NOMO-1 (cell line): Measurements from ENCODE around the gene ANGPTL4.
A peak's percentile ranks its signal among the peaks of the same experiment; 100 is the strongest.
"Not testable (repeated sequence)": the region's sequence is repeated elsewhere in the genome, so short reads cannot be mapped to it uniquely, and the experiment has no call there.

Source experiments
- DNase-seq, 2 experiments: peaks; one replicate each; lab custom pipeline; 2025; ENCODE audit not compliant: unreplicated experiment in 2 of 2; lab: John Stamatoyannopoulos, UW

Gene ANGPTL4

DNA sequence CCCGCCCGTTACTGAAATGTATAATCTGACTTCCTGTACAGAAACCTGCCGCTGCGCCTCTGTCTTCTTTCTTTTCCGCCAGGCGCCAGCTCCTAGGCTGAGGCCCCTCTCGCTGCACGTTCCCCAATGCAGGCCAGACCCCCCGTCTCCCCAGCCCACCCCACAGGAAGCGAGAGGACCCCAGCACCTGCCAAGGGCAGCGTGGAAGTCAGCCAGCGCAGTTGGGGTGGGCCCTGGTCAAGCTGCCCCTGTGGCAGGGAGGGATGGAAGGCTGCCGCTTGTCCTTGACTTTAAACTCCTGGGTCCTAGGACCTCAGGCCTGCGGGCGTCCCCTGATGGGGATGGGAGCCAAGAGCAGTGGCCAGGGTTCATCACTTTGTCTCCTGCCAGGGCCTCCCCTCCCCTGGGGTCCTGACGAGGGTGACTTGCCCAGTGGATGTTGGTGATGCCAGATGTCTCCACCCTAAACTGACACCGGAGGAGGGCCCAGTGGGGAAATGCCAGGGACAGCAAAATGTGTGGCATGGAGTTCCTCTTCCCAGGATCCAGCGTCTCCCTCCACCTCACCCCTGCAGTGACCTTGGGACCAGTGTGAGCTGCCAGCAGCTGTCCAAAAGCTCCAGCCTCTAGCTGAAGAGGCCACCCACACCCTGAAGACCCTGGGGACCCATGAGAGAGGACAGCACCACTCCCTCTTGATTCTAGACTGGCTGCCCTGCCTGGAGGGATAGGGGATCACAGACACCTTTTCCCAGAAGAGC lies 40.6 kb downstream of the ANGPTL4 start:
- no peak for DNase-seq

DNA sequence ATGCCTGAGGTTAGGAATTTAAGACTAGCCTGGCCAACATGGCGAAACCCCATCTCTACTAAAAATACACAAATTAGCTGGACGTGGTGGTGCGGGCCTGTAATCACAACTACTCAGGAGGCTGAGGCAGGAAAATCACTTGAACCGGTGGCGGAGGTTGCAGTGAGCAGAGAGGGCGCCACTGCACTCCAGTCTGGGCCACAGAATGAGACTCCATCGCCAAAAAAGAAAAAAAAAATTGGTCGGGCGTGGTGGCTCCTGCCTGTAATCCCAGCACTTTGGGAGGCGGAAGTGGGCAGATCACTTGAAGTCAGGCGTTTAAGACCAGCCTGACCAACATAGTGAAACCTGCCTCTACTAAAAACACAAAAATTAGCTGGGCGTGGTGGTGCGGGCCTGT lies 46.8 kb downstream of the ANGPTL4 start:
- not testable (repeated sequence) for DNase-seq

GRCh38 chr19:8412783-8413628 lies 49.1 kb downstream of the ANGPTL4 start, which contains the start of gene MARCHF2:
Gene MARCHF2 (plus strand): TSS chr19:8413305. CDS start chr19:8421841, 8,536 bp downstream.
- peak; percentile 86 to 96 for DNase-seq

DNA sequence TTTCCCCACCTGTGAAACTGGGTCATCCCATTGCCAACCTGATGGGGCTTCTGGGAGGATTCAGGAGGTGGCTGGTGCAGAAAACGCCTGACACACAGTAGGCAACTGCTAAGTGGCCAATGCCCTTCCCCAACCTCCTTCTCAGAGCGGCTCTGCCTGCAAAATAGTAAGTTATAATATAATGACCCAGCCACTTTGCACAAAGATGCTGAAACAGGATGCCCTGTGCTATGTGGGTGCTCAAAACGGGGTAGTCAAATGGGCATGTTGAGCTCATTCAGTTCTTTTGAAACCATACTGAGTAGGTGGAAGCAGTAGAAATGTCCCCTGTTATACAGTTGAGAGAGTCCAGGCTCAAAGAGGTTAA lies 49.7 kb downstream of the ANGPTL4 start:
- DNase-seq, result no peak

DNA sequence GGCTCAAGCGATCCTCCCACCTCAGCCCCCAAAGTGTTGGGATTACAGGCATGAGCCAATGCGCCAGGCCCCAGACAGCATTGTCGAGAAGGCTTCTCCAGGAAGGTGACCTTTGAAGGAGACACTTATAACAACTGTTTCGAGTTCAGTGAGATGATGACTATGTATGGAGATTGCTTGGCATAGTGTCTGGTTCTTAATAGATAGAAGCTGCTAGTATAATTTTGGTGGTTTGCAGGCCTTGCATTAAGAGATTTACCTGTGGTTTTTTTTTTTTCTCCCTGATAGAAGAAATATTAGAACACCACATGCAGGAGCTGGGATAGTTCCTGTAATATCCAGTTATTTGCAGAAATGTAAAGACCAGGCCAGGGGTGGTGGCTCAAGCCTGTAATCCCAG lies 52.8 kb downstream of the ANGPTL4 start:
- DNase-seq, result no peak

DNA sequence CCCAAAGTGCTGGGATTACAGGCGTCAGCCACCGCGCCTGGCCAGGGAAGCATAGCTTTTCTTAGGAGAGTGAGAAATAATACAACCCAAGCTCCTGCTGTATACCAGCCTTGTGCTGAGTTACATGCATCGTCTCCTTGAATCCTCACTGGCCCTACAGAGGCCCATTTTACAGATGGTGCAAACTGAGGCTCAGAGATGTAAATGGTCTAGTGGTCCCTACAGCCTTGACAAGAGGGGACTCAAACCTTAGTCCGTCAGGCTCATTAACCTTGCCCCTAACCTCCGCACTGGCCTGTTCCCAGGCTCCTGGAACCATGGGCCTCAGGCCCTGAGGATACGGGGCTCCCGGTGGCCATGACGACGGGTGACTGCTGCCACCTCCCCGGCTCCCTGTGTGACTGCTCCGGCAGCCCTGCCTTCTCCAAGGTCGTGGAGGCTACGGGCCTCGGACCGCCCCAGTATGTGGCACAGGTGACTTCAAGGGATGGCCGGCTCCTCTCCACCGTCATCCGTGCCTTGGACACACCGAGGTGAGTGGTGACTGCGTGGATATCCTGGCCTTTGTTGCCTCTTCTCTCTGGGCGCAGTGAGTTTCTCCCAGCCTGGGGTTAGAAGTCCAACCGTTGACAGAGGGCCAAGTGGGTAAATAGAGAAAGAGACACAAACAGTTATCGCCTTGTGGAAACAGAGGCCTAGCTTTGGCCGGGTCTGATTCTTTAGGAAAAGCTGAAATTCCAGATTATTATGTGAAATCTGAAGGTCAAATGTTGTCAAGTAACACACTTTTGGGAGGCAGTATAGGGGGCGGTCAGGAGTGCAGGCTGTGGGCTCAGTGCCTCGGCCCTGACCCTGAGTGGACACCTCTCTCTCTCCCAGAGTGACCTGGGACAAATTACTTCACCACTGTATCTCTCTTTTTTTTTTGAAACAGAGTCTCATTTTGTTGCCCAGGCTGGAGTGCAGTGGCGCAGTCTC lies 57.8 kb downstream of the ANGPTL4 start:
- no peak for DNase-seq

GRCh38 chr19:8423817-8424223 lies 59.9 kb downstream of the ANGPTL4 start:
- peak; percentile 75 to 84 for DNase-seq
